Measurements from ENCODE around the gene OGFOD2.

DNA sequence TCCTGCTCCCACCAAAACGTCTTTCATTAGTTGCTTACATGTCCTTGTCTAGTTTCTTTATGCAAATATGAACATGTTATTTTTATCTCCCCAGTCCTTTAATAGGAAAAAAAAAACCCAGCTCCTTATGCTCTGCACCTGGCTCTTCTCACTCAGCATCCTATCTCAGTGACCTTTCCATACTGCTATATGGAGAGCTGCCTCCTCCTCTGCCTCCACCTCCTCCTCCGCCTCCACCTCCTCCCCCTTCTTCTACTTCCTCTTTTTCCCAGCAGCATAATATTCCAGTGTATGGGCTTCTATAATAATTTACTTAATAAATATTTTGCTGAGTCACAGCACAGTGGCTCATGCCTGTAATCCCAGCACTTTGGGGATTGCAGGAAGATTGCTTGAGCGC is 40.3 kb upstream of the OGFOD2 start:
- TF ChIP-seq, protein P1, sequence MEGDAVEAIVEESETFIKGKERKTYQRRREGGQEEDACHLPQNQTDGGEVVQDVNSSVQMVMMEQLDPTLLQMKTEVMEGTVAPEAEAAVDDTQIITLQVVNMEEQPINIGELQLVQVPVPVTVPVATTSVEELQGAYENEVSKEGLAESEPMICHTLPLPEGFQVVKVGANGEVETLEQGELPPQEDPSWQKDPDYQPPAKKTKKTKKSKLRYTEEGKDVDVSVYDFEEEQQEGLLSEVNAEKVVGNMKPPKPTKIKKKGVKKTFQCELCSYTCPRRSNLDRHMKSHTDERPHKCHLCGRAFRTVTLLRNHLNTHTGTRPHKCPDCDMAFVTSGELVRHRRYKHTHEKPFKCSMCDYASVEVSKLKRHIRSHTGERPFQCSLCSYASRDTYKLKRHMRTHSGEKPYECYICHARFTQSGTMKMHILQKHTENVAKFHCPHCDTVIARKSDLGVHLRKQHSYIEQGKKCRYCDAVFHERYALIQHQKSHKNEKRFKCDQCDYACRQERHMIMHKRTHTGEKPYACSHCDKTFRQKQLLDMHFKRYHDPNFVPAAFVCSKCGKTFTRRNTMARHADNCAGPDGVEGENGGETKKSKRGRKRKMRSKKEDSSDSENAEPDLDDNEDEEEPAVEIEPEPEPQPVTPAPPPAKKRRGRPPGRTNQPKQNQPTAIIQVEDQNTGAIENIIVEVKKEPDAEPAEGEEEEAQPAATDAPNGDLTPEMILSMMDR (conservative IDR thresholded peaks at IDR 0.05; ENCODE audit: low read length), result no peak
- TF ChIP-seq EZH2phosphoT487 (IDR thresholded peaks at IDR 0.05; ENCODE audit: borderline replicate concordance, low read depth, low read length), result no peak
